ENCODE measurements around the gene CLC.
"Not testable (repeated sequence)": the region's sequence is repeated elsewhere in the genome, so short reads cannot be mapped to it uniquely, and the experiment has no call there.

The CLC gene

DNA sequence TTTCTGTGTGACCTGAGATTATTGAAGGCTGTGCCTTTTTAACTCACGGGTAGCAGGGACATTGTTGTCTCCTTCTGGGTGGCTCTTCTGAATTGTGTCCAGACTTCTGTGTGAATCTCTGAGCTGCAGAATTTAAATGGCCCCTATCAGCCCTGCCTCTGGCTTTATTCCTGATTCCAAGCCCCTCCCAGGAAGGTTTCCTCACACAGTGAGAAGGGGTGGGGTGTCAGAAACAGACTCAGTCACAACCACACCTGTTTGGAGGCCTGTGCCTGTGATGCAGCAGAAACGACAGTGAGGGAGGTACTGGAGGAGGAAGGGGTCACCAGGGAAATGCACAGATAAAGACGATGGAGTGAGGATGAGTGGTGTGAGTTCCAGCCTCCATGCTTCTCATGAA, at the start of gene CLC:
Gene CLC (minus strand): TSS at position 139 of the 400 bp plus-strand sequence. CDS start 77 bp downstream, at position 62.
- DNase-seq, result no peak

- DNase-seq, result no peak
Observed at GRCh38 chr19:39780894-39781293, 43.1 kb upstream of the CLC start.

GRCh38 chr19:39778763-39779162, 40.9 kb upstream of the CLC start, which contains the start of gene LEUTX:
TSS of gene LEUTX (plus strand) at chr19:39778854. CDS start at chr19:39778921, 67 bp downstream.
- no peak for DNase-seq

DNA sequence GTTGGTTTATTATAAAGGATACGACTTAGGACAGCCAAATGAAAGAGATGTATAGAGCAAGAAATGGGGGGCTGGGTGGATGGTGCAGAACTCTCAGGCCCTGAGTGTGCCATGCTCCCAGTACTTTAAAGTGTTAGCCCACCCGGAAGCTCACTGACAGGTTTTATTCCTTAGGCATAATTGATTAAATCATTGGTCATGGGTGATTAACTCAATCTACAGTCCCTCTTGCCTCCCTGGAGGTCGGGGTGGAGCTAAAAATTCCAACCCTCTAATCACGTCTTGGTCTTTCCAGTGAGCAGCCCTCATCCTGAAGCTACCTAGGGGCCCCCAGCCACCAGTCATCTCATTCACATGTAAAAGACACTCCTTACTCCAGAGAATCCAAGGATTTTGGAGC, 31.0 kb upstream of the CLC start:
- DNase-seq, result no peak

- no peak for DNase-seq
Observed at GRCh38 chr19:39768334-39768733, 30.5 kb upstream of the CLC start.

GRCh38 chr19:39765091-39766076, 27.6 kb upstream of the CLC start:
- DNase-seq, result no peak

DNA sequence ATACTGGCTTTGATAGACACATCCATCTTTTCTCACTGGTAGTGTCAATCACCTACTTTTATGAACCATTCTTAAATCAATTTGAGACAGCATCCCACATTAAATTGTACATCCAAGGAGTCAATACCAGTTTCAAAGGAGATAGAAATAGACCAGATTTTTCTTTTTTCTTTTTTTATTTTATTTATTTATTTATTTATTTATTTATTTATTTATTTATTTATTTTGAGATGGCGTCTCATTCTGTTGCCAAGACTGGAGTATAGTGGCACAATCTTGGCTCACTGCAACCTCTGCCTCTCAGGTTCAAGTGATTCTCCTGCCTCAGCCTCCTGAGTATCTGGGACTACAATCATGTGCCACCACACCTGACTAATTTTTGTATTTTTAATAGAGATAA, 24.0 kb upstream of the CLC start:
- DNase-seq, result not testable (repeated sequence)

GRCh38 chr19:39759457-39760184, 21.8 kb upstream of the CLC start:
- DNase-seq, result no peak

- no peak for DNase-seq
Observed at GRCh38 chr19:39754971-39755370, 17.1 kb upstream of the CLC start.

DNA sequence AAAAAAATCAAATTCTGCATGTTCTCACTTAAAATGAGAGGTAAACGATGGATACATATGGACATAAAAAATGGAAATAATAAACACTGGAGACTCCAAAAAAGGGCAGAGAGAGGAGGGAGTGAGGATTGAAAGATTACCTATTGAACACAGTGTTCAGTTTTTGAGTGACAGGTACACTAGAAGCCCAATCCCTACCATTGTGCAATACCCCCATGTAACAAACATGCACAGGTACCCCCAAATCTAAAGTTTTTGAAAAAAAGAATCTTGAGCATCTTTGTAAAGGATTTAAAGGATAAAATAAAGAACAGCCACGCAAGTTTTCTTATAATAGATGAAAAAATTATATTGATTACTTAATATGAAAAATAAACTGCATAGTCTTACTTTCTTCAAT, 16.7 kb upstream of the CLC start:
- DNase-seq, result no peak

DNA sequence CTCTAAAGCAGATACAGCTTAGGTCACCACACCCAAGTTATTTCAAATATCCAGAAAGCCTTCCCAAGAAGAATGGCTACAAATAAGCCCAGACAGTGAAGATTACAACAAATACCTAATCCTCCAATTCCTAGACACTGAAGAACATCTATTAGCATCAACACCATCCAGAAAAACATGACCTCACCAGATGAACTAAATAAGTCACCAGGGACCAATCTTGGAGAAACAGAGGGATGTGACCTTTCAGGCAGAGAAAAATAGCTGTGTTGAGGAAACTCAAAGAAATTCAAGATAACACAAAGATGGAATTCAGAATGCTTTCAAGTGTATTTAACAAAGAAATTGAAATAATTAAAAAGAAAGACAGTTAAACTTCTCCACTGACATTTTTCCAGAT, 15.0 kb upstream of the CLC start:
- no peak for DNase-seq

DNA sequence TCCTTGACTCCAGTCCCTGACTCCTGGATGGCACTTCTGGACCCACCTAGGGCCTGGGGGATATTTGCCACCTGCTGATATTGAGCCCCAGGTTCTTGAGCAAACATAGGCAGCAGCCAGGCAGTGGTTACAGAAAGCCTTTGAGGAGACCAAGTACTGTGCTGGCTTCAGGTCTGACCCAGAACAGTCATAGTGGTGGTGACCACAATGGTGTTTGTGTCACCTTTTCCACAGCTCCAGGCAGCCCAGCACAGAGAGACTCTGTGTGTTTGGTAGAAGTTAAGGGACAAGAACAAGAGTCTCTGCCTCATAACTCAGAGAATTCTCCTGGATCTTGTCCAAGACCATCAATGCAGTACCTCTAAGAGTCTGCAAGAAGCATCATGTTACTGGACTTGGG, 14.6 kb upstream of the CLC start:
- no peak for DNase-seq

GRCh38 chr19:39749981-39750380, 12.2 kb upstream of the CLC start:
- DNase-seq, result no peak

GRCh38 chr19:39746836-39747529, 9.2 kb upstream of the CLC start:
- no peak for DNase-seq

DNA sequence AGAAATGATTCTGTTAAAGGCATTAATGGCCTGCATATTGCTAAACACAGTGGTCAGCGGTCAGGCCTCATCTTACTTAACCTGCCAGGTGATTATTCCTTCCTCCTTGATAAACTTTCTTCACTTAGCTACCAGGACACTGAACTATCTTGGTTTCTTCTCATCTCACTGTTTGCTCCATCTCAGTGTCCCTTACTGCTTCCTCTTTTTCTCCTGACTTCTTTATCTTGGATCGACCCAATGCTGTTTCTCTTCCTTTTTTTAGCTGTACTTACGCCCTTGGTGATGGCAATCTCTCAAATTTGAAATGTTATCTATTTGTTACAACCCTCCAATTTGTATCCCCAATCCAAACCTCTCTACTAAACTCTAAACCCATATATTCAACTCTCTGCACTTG, 7.8 kb upstream of the CLC start:
- no peak for DNase-seq

- DNase-seq, result no peak
Observed at GRCh38 chr19:39740395-39740794, 2.6 kb upstream of the CLC start.

- DNase-seq, result no peak
Observed at GRCh38 chr19:39738814-39739213, 985 bp upstream of the CLC start.

GRCh38 chr19:39737351-39737750, 478 bp downstream of the CLC start:
- no peak for DNase-seq

GRCh38 chr19:39736088-39736487, 1.7 kb downstream of the CLC start:
- DNase-seq, result no peak

DNA sequence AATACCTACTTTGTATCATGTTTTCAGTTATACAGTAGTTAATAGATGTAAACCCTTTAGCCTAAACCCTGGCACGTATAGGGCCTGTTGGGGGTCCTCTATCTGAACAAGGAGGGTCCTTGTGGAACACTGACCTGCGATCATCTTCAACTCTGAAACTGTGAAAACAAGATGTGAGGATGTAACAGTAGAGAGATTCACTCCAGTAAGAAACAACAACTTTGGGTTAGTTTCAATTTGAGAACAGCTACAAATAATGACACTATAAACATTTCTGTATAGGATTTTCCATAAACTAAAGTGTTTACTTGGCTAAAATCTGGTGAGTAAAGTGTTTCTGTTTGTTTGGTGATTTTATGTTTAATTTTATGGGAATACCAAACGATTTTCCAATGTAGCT, 2.1 kb downstream of the CLC start:
- no peak for DNase-seq

GRCh38 chr19:39733841-39734240, 4.0 kb downstream of the CLC start:
- no peak for DNase-seq

DNA sequence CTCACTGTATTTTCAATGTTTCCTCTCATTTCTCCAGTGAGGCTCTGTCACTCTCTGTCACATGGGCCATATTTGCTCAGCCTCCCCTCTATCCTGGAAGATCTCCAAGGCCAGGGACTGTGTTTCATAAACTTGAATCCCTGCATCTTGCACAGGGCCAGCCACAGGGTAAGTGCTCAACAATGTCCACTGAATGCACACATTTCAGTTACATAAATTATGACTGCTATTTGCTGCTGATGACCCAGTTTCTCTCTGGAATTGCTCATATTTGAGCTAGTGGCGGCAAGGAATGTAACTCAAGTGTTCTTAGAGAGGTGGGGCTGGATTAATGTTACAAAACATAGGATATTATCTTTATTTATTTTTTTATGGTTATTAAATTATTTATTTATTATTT, 6.1 kb downstream of the CLC start:
- DNase-seq, result no peak

DNA sequence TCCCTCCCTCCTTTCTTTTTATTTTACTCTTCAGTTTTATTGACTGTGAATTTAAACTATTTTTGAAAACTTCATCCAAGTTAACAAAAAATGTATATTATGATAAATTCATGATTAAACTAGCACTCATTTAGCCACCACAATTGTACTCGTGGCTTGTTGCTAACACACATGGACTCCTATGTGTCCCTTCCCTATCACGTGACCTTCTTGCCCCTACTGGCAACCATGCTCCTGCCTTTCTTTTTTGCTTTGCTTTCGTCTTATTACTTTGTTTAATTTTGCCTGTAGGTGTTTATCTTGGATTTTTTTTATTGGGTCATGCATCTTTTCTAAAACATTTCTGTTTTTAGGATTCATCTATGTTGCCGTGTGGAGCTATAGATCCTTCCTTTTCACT, 8.2 kb downstream of the CLC start:
- no peak for DNase-seq
